ENCODE measurements around the gene TPRA1. TPM values are rescaled to one million over a fixed set of nuclear protein-coding genes. Genes with fewer than 3 reads are reported as not detected.

TPRA1 gene
- total RNA-seq, 1 donor from 2014 or later = 11.8 TPM

DNA sequence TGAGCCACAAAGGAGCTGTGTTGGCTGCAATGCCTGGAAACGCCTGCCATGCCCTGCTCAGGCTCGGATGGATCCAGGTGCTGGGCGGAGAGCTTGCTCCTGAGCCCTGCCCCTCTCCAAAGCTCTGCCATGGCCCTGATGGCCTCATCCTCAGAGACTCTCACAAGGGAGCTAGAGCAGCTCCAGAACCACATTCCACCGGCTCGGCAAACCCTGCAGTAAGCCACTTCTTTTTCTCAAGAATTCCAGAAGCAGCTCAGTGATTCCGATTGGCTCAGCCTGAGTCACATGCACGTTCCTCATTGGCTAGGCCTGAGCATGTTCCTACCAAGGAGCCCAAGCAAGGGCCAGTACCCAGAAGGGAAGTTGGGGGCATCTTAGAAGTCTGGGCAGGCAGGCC is 24.8 kb downstream of the TPRA1 start:
- no peak overlapping the region for H3K27ac Mint-ChIP-seq

DNA sequence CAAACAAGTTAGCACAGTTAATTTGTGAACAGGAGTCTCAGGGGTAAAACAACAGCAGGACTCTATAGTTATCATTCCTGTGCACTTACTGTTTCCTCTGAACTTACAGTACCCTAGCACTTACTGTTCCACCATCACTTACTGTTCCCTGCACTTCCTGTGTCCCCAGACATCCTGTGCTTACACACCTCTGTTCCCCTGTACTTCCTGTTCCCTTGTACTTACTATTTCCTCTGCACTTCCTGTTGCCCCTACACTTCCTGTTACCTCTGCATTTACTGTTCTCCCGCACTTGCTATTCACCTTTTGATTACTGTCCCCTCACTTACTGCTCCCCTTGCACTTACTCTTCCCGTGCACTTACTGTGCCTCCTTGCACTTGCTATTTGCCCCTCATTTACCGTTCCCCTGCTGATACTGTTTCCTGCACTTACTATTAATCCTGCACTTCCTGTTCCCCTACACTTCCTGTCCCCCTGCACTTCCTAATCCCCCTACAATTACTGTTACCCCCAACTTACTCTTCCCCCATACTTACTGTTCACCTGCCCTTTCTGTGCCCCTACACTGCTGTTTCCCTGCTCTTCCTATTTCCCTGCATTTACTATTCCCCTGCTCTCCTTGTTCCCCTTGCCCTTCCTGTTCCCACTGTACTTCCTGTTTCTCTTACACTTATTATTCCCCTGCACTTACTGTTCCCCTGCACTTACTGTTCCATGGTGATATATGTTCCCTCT is 30.3 kb downstream of the TPRA1 start:
- Histone ChIP-seq H3K4me1 (peaks cover 4% of the 10 kb centered on the region), H3K9me3 (ENCODE audit: low read depth) (no peaks in the 10 kb centered on the region), H3K9ac (no peak overlapping the region), H4K20me1 (ENCODE audit: low read depth) (no peaks in the 10 kb centered on the region), H3K27me3 (no peaks in the 10 kb centered on the region), H2AFZ (replicated peaks) (no peak overlapping the region), H3K79me2 (ENCODE audit: low read depth) (no peaks in the 10 kb centered on the region), H3K36me3 (no peaks in the 10 kb centered on the region), H3F3A (ENCODE audit: low read depth) (no peaks in the 10 kb centered on the region), H3K27ac (no peak overlapping the region), H3K4me3 (no peak overlapping the region), H3K4me2 (no peak overlapping the region)
- Mint-ChIP-seq H3K4me3 (peak overlapping the region; percentile 49), H3K4me1 (peaks cover 18% of the 10 kb centered on the region), H3K9me3 (peaks cover 7% of the 10 kb centered on the region), H3K27me3 (ENCODE audit: insufficient read depth, low read depth) (peaks cover 17% of the 10 kb centered on the region), H3K36me3 (no peaks in the 10 kb centered on the region), H3K27ac (peak overlapping the region; percentile 27)
- DNase-seq (ENCODE audit: low spot score) = no peak
- TF ChIP-seq, protein P1, sequence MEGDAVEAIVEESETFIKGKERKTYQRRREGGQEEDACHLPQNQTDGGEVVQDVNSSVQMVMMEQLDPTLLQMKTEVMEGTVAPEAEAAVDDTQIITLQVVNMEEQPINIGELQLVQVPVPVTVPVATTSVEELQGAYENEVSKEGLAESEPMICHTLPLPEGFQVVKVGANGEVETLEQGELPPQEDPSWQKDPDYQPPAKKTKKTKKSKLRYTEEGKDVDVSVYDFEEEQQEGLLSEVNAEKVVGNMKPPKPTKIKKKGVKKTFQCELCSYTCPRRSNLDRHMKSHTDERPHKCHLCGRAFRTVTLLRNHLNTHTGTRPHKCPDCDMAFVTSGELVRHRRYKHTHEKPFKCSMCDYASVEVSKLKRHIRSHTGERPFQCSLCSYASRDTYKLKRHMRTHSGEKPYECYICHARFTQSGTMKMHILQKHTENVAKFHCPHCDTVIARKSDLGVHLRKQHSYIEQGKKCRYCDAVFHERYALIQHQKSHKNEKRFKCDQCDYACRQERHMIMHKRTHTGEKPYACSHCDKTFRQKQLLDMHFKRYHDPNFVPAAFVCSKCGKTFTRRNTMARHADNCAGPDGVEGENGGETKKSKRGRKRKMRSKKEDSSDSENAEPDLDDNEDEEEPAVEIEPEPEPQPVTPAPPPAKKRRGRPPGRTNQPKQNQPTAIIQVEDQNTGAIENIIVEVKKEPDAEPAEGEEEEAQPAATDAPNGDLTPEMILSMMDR (IDR thresholded peaks at IDR 0.05) = no peak
- TF ChIP-seq EZH2 (IDR thresholded peaks at IDR 0.05) = no peak
- TF ChIP-seq EZH2phosphoT487 (IDR thresholded peaks at IDR 0.05) = no peak

More for the DNA sequence above, 24.8 kb downstream of the TPRA1 start:
- H3K36me3 Mint-ChIP-seq = peaks cover 1% of the 10 kb centered on the region
- Histone ChIP-seq H3K9me3 (ENCODE audit: low read depth) (no peaks in the 10 kb centered on the region), H3K4me2 (no peak overlapping the region), H3K27me3 (no peaks in the 10 kb centered on the region), H3K4me1 (peaks cover 27% of the 10 kb centered on the region), H3F3A (ENCODE audit: low read depth) (peaks cover 13% of the 10 kb centered on the region), H3K4me3 (no peak overlapping the region), H3K27ac (no peak overlapping the region), H3K9ac (no peak overlapping the region), H3K36me3 (no peaks in the 10 kb centered on the region), H4K20me1 (ENCODE audit: low read depth) (no peaks in the 10 kb centered on the region), H2AFZ (replicated peaks) (no peak overlapping the region), H3K79me2 (ENCODE audit: low read depth) (no peaks in the 10 kb centered on the region)
- no peak for TF ChIP-seq EZH2phosphoT487 (IDR thresholded peaks at IDR 0.05)
- TF ChIP-seq, protein P1 (IDR thresholded peaks at IDR 0.05) = no peak
- TF ChIP-seq EZH2 (IDR thresholded peaks at IDR 0.05) = no peak
- peaks cover 30% of the 10 kb centered on the region for H3K27me3 Mint-ChIP-seq (ENCODE audit: insufficient read depth, low read depth)
- H3K4me1 Mint-ChIP-seq = peaks cover 53% of the 10 kb centered on the region
- H3K4me3 Mint-ChIP-seq = no peak overlapping the region
- H3K9me3 Mint-ChIP-seq = peaks cover 5% of the 10 kb centered on the region
- DNase-seq (ENCODE audit: low spot score) = no peak

- Mint-ChIP-seq H3K4me1 (peaks cover 33% of the 10 kb centered on the region), H3K9me3 (peaks cover 2% of the 10 kb centered on the region), H3K36me3 (no peaks in the 10 kb centered on the region), H3K27me3 (ENCODE audit: insufficient read depth, low read depth) (peaks cover 13% of the 10 kb centered on the region), H3K4me3 (no peak overlapping the region), H3K27ac (no peak overlapping the region)
- Histone ChIP-seq H3K9ac (no peak overlapping the region), H3K4me3 (no peak overlapping the region), H3K27ac (no peak overlapping the region), H3K27me3 (no peaks in the 10 kb centered on the region), H3F3A (ENCODE audit: low read depth) (no peaks in the 10 kb centered on the region), H2AFZ (replicated peaks) (no peak overlapping the region), H3K79me2 (ENCODE audit: low read depth) (no peaks in the 10 kb centered on the region), H3K4me1 (no peaks in the 10 kb centered on the region), H3K9me3 (ENCODE audit: low read depth) (no peaks in the 10 kb centered on the region), H4K20me1 (ENCODE audit: low read depth) (no peaks in the 10 kb centered on the region), H3K4me2 (no peak overlapping the region), H3K36me3 (no peaks in the 10 kb centered on the region)
- no peak for TF ChIP-seq EZH2 (IDR thresholded peaks at IDR 0.05)
- TF ChIP-seq, protein P1 (IDR thresholded peaks at IDR 0.05) = peak; percentile 57
- DNase-seq (ENCODE audit: low spot score) = peak; percentile 48
Observed at GRCh38 chr3:127556565-127556964, 34.0 kb downstream of the TPRA1 start.

Measured in neural progenitor cell (in vitro differentiated cells).